Ishikawa (cell line): Measurements from ENCODE around the gene RPS3A.

Experiments used
- CEBPB ChIP-seq: IDR thresholded peaks from 2 replicates; pipeline ENCODE4 v1.6.1; 2012
- CREB1 ChIP-seq: IDR thresholded peaks from 2 replicates; pipeline ENCODE4 v1.6.1; 2012; ENCODE audit warnings: low read depth
- EGR1 ChIP-seq: IDR thresholded peaks from 2 replicates; pipeline ENCODE4 v1.6.1; 2012
- EP300 ChIP-seq: IDR thresholded peaks from 2 replicates; pipeline ENCODE4 v1.6.1; 2012; ENCODE audit warnings: borderline replicate concordance
- FOXM1 ChIP-seq: IDR thresholded peaks from 2 replicates; pipeline ENCODE4 v1.6.1; 2012; ENCODE audit warnings: low read depth, borderline replicate concordance
- NFIC ChIP-seq: IDR thresholded peaks from 2 replicates; pipeline ENCODE4 v1.6.1; 2012
- RAD21 ChIP-seq: IDR thresholded peaks from 2 replicates; pipeline ENCODE4 v1.6.1; 2012; ENCODE audit warnings: low read depth
- TAF1 ChIP-seq: IDR thresholded peaks from 2 replicates; pipeline ENCODE4 v1.6.1; 2012; ENCODE audit warnings: low read depth, mild to moderate bottlenecking
- TCF12 ChIP-seq: IDR thresholded peaks from 2 replicates; pipeline ENCODE4 v1.6.1; 2012; ENCODE audit warnings: low read depth
- TEAD4 ChIP-seq: IDR thresholded peaks from 2 replicates; pipeline ENCODE4 v1.6.1; 2012
- USF1 ChIP-seq: IDR thresholded peaks from 2 replicates; pipeline ENCODE4 v1.6.1; 2012
- YY1 ChIP-seq: IDR thresholded peaks from 2 replicates; pipeline ENCODE4 v1.6.1; 2012; ENCODE audit warnings: low read depth
- ZBTB7A ChIP-seq: IDR thresholded peaks from 2 replicates; pipeline ENCODE4 v1.6.1; 2012; ENCODE audit warnings: low read depth
- TF ChIP-seq, protein P1 (sequence below): IDR thresholded peaks from 2 replicates; pipeline ENCODE4 v1.6.1; 2012
- TF ChIP-seq, protein P2 (sequence below): IDR thresholded peaks from 2 replicates; pipeline ENCODE4 v1.6.1; 2012; ENCODE audit warnings: low read depth, mild to moderate bottlenecking

The RPS3A gene

DNA sequence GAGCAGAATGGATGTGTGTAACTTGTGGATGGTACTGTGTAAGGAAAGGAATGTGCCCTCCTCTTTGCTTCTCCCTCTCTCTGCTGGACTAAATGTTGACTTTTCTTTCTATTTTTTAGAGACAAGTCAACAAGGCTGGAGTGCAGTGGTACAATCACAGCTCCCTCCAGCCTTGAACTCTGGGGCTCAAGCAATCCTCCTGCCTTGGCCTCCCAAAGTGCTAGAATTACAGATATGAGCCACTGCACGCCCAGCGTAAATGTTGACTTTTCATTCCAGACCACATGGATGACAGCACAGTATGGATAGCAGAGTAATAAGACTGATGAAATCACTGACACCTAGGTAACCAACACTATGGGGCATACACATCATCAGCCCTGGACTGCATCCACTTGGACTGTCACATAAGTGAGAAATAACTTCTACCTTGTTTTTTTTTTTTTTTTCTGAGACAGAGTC, 5.1 kb upstream of the RPS3A start:
- TF ChIP-seq, protein P1, sequence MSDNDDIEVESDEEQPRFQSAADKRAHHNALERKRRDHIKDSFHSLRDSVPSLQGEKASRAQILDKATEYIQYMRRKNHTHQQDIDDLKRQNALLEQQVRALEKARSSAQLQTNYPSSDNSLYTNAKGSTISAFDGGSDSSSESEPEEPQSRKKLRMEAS = no peak
- TF ChIP-seq CEBPB = no peak
- no peak for TF ChIP-seq TAF1
- TF ChIP-seq YY1 = no peak
- TF ChIP-seq EP300 = no peak
- TF ChIP-seq CREB1 = no peak
- no peak for TF ChIP-seq TCF12
- no peak for TF ChIP-seq NFIC

GRCh38 chr4:151095142-151095541, 4.3 kb upstream of the RPS3A start:
- TF ChIP-seq FOXM1 = no peak
- TF ChIP-seq CEBPB = no peak
- TF ChIP-seq CREB1 = no peak
- no peak for TF ChIP-seq NFIC
- TF ChIP-seq USF1 = no peak
- TF ChIP-seq, protein P1 = no peak
- TF ChIP-seq ZBTB7A = no peak
- TF ChIP-seq TCF12 = no peak
- TF ChIP-seq EGR1 = no peak
- TF ChIP-seq YY1 = no peak
- TF ChIP-seq EP300 = no peak
- no peak for TF ChIP-seq TEAD4
- TF ChIP-seq, protein P2, sequence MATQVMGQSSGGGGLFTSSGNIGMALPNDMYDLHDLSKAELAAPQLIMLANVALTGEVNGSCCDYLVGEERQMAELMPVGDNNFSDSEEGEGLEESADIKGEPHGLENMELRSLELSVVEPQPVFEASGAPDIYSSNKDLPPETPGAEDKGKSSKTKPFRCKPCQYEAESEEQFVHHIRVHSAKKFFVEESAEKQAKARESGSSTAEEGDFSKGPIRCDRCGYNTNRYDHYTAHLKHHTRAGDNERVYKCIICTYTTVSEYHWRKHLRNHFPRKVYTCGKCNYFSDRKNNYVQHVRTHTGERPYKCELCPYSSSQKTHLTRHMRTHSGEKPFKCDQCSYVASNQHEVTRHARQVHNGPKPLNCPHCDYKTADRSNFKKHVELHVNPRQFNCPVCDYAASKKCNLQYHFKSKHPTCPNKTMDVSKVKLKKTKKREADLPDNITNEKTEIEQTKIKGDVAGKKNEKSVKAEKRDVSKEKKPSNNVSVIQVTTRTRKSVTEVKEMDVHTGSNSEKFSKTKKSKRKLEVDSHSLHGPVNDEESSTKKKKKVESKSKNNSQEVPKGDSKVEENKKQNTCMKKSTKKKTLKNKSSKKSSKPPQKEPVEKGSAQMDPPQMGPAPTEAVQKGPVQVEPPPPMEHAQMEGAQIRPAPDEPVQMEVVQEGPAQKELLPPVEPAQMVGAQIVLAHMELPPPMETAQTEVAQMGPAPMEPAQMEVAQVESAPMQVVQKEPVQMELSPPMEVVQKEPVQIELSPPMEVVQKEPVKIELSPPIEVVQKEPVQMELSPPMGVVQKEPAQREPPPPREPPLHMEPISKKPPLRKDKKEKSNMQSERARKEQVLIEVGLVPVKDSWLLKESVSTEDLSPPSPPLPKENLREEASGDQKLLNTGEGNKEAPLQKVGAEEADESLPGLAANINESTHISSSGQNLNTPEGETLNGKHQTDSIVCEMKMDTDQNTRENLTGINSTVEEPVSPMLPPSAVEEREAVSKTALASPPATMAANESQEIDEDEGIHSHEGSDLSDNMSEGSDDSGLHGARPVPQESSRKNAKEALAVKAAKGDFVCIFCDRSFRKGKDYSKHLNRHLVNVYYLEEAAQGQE = no peak
- no peak for TF ChIP-seq TAF1
- no peak for TF ChIP-seq RAD21

GRCh38 chr4:151097759-151098158, 1.7 kb upstream of the RPS3A start:
- TF ChIP-seq TEAD4 (no peak), TAF1 (no peak), USF1 (no peak), FOXM1 (no peak), CEBPB (no peak), EGR1 (no peak), YY1 (no peak), TCF12 (no peak), NFIC (no peak)
- TF ChIP-seq, protein P1 = no peak

DNA sequence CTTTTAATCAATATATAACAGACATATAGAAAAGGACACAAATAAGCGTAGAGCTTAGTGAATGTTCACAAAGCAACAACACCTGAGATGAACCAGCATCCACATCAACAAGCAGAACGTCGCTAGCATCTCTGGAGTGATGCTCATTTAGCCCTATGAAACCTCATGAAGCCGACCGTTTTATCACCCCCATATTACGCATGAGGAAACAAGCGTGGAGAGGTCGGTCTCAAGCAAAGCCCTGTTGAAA, 524 bp upstream of the RPS3A start:
- TF ChIP-seq, protein P1 = no peak
- TF ChIP-seq TAF1 (no peak), EGR1 (no peak), RAD21 (no peak), CREB1 (no peak), ZBTB7A (no peak), NFIC (no peak), CEBPB (no peak), FOXM1 (no peak), YY1 (no peak), USF1 (no peak), TEAD4 (no peak), TCF12 (no peak), EP300 (no peak)
- TF ChIP-seq, protein P2 = no peak

DNA sequence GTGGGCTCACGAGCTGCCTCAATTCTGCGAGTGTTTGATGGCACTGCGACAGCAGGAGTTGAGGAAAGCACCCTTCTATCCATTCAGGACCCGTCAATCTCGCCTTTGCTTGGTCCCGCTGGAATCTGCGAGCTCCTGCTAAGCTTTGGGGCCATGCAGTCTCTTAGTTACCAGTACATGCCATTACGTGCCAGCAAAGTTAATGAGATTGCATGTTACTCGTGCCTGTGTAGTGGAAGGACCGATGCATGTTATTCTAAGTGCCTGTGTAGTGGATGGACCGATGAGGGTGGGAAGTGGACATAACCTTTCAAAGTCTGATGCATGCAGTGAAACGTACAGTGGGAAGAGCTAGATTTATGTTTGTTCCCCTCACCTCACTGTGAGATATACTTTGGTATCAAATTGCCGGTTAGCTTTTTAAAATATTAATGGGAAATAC, 569 bp downstream of the RPS3A start:
- no peak for TF ChIP-seq TEAD4
- TF ChIP-seq CREB1 = no peak
- no peak for TF ChIP-seq RAD21
- no peak for TF ChIP-seq YY1
- no peak for TF ChIP-seq TAF1
- no peak for TF ChIP-seq NFIC
- TF ChIP-seq ZBTB7A = no peak

DNA sequence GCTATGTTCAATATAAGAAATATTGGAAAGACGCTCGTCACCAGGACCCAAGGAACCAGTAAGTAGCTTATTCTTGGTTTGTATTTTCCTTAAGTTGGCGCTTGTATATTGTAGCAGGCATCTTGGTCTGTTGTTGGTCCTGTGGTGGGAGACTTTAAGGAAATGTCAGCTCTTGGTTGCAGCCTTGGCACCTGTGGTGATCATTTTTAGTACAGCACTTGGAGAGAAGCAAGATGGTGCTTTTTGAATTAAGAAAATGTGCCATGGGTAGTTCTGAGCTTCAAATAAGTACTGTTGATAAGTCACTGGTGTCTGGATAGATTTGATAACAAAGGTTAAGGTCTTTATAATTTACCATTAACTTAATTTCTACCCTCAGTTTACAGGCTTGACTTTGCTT, 1.1 kb downstream of the RPS3A start:
- TF ChIP-seq CREB1 = no peak
- no peak for TF ChIP-seq FOXM1
- TF ChIP-seq, protein P1 = no peak
- no peak for TF ChIP-seq TEAD4
- no peak for TF ChIP-seq ZBTB7A
- TF ChIP-seq USF1 = no peak
- TF ChIP-seq CEBPB = no peak
- TF ChIP-seq NFIC = no peak
- TF ChIP-seq, protein P2 = no peak
